K562 (cell line): ENCODE measurements around the gene PRICKLE2. TPM values are rescaled to one million over a fixed set of nuclear protein-coding genes. Genes with fewer than 3 reads are reported as not detected.
A peak's percentile ranks its signal among the peaks of the same experiment; 100 is the strongest.

Source experiments
- ATAC-seq: fragments of 200-7000 bp; cut with Tn5 transposase; 3 replicates; pipeline ENCODE4 v1.9.1; 2020; ENCODE audit warnings: moderate library complexity
- BruUV-seq: library from RNA; stranded (reverse); fragments of 400-500 nt; replicated peaks from 2 replicates; lab custom pipeline; 2021; lab: Mats Ljungman, UMichigan
- CTCF ChIA-PET: fragments of 300-600 bp; formaldehyde crosslinking; extraction: SDS; loops from one replicate; lab custom pipeline; 2021; ENCODE audit warnings: low intra/inter-chr PET ratio; lab: Yijun Ruan, JAX
- POLR2A ChIA-PET: fragments of 300-600, 350-650 bp; sonication (Branson Sonifier 250); formaldehyde crosslinking; extraction: SDS; loops from one replicate; lab custom pipeline; 2021; ENCODE audit warnings: antibody characterized with exemption, inconsistent platforms; lab: Yijun Ruan, JAX
- DNase-seq, 4 experiments: peaks; one replicate each; pipeline versions ENCODE4 v3.0.0 to v3.0.0-alpha.2; 2011 to 2018; ENCODE audit warnings: low spot score in 3 of 4, mixed read lengths in 3 of 4; ENCODE audit errors: extremely low read depth in 1 of 4
- FAIRE-seq: peaks from 2 replicates; lab custom pipeline; 2011; peaks lifted over from hg19 to GRCh38; lab: Jason Lieb, UNC
- H2AFZ ChIP-seq: 2 replicates; pipeline ENCODE4 v1.6.0; 2011; ENCODE audit warnings: low read depth, low read length, control low read depth, inconsistent platforms
- H3K27ac ChIP-seq: fragments of 200-600 bp; 3 replicates; pipeline ENCODE4 v1.8.0; 2011; ENCODE audit warnings: low read depth, mild to moderate bottlenecking, control low read depth, inconsistent platforms, low read length, moderate library complexity, mixed read lengths; ENCODE audit errors: extremely low read depth
- H3K27me3 ChIP-seq, 2 experiments: fragments of 300-600 bp in 1 of 2; 2 replicates in 1 of 2; 3 replicates in 1 of 2; pipeline versions ENCODE4 v1.6.0 to v1.8.0; 2011; ENCODE audit warnings: inconsistent platforms in 2 of 2, low read length in 2 of 2, mild to moderate bottlenecking in 1 of 2, mixed read lengths in 1 of 2, moderate library complexity in 1 of 2; ENCODE audit not compliant: control insufficient read depth in 2 of 2, insufficient read depth in 2 of 2
- H3K36me3 ChIP-seq: fragments of 300-600 bp; 3 replicates; pipeline ENCODE4 v1.8.0; 2011; ENCODE audit warnings: mild to moderate bottlenecking, low read length, inconsistent platforms; ENCODE audit not compliant: control insufficient read depth, insufficient read depth
- H3K4me1 ChIP-seq, 2 experiments: fragments of 200-600 bp in 1 of 2; replicated peaks in 1 of 2; 2 replicates in 1 of 2; 3 replicates in 1 of 2; pipeline versions ENCODE4 v1.5.1 to v1.8.0; 2011; ENCODE audit warnings: inconsistent platforms in 2 of 2, low read length in 2 of 2, mild to moderate bottlenecking in 1 of 2, mixed read lengths in 1 of 2, moderate library complexity in 1 of 2; ENCODE audit not compliant: control insufficient read depth in 2 of 2, insufficient read depth in 2 of 2
- H3K4me2 ChIP-seq: 2 replicates; pipeline ENCODE4 v1.6.1; 2011; ENCODE audit warnings: low read length, control low read depth, inconsistent platforms, mixed read lengths; ENCODE audit not compliant: insufficient read depth
- H3K4me3 ChIP-seq: fragments of 200-600 bp; sonication (generic), shearing (Covaris generic); 2 replicates; pipeline ENCODE4 v1.5.1; 2016; ENCODE audit warnings: control low read depth, inconsistent platforms
- H3K79me2 ChIP-seq: fragments of 200-600 bp; 3 replicates; pipeline ENCODE4 v1.8.0; 2011; ENCODE audit warnings: low read length, inconsistent platforms; ENCODE audit not compliant: control insufficient read depth, insufficient read depth
- H3K9ac ChIP-seq, 2 experiments: 2 replicates each; pipeline versions ENCODE4 v1.6.0 to v1.6.1; 2011; ENCODE audit warnings: low read depth in 2 of 2, low read length in 2 of 2, control low read depth in 1 of 2, inconsistent platforms in 1 of 2, mild to moderate bottlenecking in 1 of 2, mixed read lengths in 1 of 2; ENCODE audit not compliant: insufficient read depth in 1 of 2
- H3K9me1 ChIP-seq: one replicate; pipeline ENCODE4 v1.6.0; 2011; ENCODE audit warnings: inconsistent platforms, mild to moderate bottlenecking, low read length, moderate library complexity; ENCODE audit not compliant: control insufficient read depth, insufficient read depth
- H3K9me3 ChIP-seq: replicated peaks from 2 replicates; pipeline ENCODE4 v1.5.1; 2011; ENCODE audit warnings: low read depth, low read length, inconsistent platforms; ENCODE audit not compliant: control insufficient read depth, insufficient read depth
- H4K20me1 ChIP-seq: replicated peaks from 2 replicates; pipeline ENCODE4 v1.6.1; 2011; ENCODE audit warnings: low read length, inconsistent platforms, mixed read lengths; ENCODE audit not compliant: control insufficient read depth, insufficient read depth
- HDAC3 ChIP-seq: fragments of 450-650 bp; IDR thresholded peaks from 2 replicates; pipeline ENCODE4 v1.6.1; 2018; ENCODE audit warnings: borderline replicate concordance, mild to moderate bottlenecking, moderate library complexity; ENCODE audit not compliant: partially characterized antibody
- ZBTB11 ChIP-seq, 3 experiments: fragments of 200-800 bp in 1 of 3; fragments of 250-450 bp in 1 of 3; fragments of 450-650 bp in 1 of 3; sonication (Bioruptor Pico) in 1 of 3; sonication (Bioruptor generic) in 1 of 3; formaldehyde crosslinking in 1 of 3; IDR thresholded peaks; 2 replicates each; pipeline versions ENCODE4 v1.6.1 to v1.8.0; 2016 to 2022; ENCODE audit warnings: mild to moderate bottlenecking in 2 of 3, missing genetic modification characterization in 2 of 3, missing compliant biosample characterization in 1 of 3, moderate library complexity in 1 of 3
- WGBS: fragments of 100-300 bp; shearing (Covaris generic); methylation state at CpG from one replicate; pipeline ENCODE4 v1.1.6; 2016; ENCODE audit warnings: low coverage, mixed read lengths; ENCODE audit not compliant: insufficient coverage; ENCODE audit errors: missing lambda C conversion rate; 5-methylcytosine and 5-hydroxymethylcytosine counted together
- in situ Hi-C: fragments of 300-500 bp; cut with MboI; formaldehyde crosslinking; loops from 4 replicates; pipeline ENCODE4 v1.15.0; 2018; ENCODE audit warnings: inconsistent platforms, mixed read lengths
- intact Hi-C: fragments of 100-400 bp; cut with micrococcal nuclease; formaldehyde crosslinking; loops from 2 replicates; pipeline ENCODE4 v1.14.2; 2022
- polyA plus RNA-seq, 8 experiments: library from polyadenylated mRNA; depleted of rRNA in 4 of 8; stranded (reverse) in 5 of 8; unstranded in 3 of 8; fragments of >200 nt; fragmentation: Nextera tagmentation in 2 of 8; fragmentation: Illumina TruSeq in 1 of 8; extraction: Ambion mirVana in 2 of 8; extraction: Trizol in 1 of 8; gene quantifications; 2 replicates each; pipeline versions ENCODE4 v1.2.1 to v1.2.3, GENCODE V29; 2011 to 2014; ENCODE audit warnings: inconsistent platforms in 1 of 8, missing spikeins in 1 of 8
- total RNA-seq, 7 experiments: library from RNA; depleted of rRNA in 6 of 7; stranded (reverse); fragments of >200 nt in 6 of 7; fragmentation: Illumina TruSeq in 2 of 7; extraction: Trizol in 2 of 7; gene quantifications; 2 replicates each; pipeline versions ENCODE4 v1.2.1 to v1.2.3, GENCODE V29; 2011 to 2021; ENCODE audit warnings: low replicate concordance in 1 of 7

PRICKLE2 gene
- total and polyA plus RNA-seq, 9 of the 15 experiments (the other 6 are each of a cell fraction or from before 2014, with no cell fraction given): 0.07 to 0.09 TPM; not detected in 7

- no peak for FAIRE-seq
- Histone ChIP-seq H3K4me3 (no peak overlapping the region), H3K4me1 (no peaks in the 10 kb centered on the region), H3K9me3 (no peaks in the 10 kb centered on the region), H3K9ac (no peak overlapping the region)
- in situ Hi-C loops: no loop called here
- intact Hi-C loops: no loop called here
- no TSS peak for BruUV-seq
- TF ChIP-seq ZBTB11 (CRISPR knock-in tag; IDR thresholded peaks at IDR 0.05) (peak in 1 of 3 experiments; percentile 31; a peak in 1 of 6 replicates), HDAC3 (no peak)
- TF ChIP-seq, all 486 proteins: peak for 1
- H2AFZ ChIP-seq: no peak overlapping the region
- DNase-seq (no peak), ATAC-seq (no peak)
- no peaks in the 10 kb centered on the region for H3K9me1 ChIP-seq
- peaks cover 0 to 6% of the 10 kb centered on the region in 2 experiments; a peak in 1 of 5 replicates for H3K27me3 ChIP-seq
- POLR2A ChIA-PET: no interaction called here
- H3K4me2 ChIP-seq: no peak overlapping the region
- no peak overlapping the region for H3K27ac ChIP-seq
- no peaks in the 10 kb centered on the region for H3K79me2 ChIP-seq
- CTCF ChIA-PET: no interaction called here
- no peaks in the 10 kb centered on the region for H3K36me3 ChIP-seq
- WGBS: 0% methylated on average over 2 of the region's 2 CpGs
- no peaks in the 10 kb centered on the region; the same call in 1 of the 2 replicates for H4K20me1 ChIP-seq
Measured at GRCh38 chr3:64138656-64139375, 86.5 kb downstream of the PRICKLE2 start.
